IMR-90 (cell line): Measurements from ENCODE around the gene MYO7B.

Source experiments
- BHLHE40 ChIP-seq: fragments of 150-350 bp; IDR thresholded peaks from 2 replicates; pipeline ENCODE4 v1.6.1; 2016; ENCODE audit warnings: mild to moderate bottlenecking, low read depth, low read length
- MAFK ChIP-seq: IDR thresholded peaks from 2 replicates; pipeline ENCODE4 v1.6.1; 2012; ENCODE audit warnings: low read depth, low read length, improper control_type of control experiment
- POLR2A ChIP-seq: IDR thresholded peaks from 2 replicates; pipeline ENCODE4 v1.6.1; 2012; ENCODE audit warnings: mild to moderate bottlenecking, low read depth, low read length
- RAD21 ChIP-seq: IDR thresholded peaks from 2 replicates; pipeline ENCODE4 v1.6.1; 2012; ENCODE audit warnings: low read length, improper control_type of control experiment
- RCOR1 ChIP-seq: IDR thresholded peaks from 2 replicates; pipeline ENCODE4 v1.6.1; 2012; ENCODE audit warnings: mild to moderate bottlenecking, low read length, improper control_type of control experiment; ENCODE audit not compliant: insufficient replicate concordance
- RFX5 ChIP-seq: IDR thresholded peaks from 2 replicates; pipeline ENCODE4 v1.8.0; 2012; ENCODE audit warnings: low read depth, mild to moderate bottlenecking, low read length, moderate library complexity
- TF ChIP-seq, protein P1 (sequence below): conservative IDR thresholded peaks from 2 replicates; pipeline ENCODE4 v1.5.1; 2012; ENCODE audit warnings: mild to moderate bottlenecking, low read depth, low read length, improper control_type of control experiment

DNA sequence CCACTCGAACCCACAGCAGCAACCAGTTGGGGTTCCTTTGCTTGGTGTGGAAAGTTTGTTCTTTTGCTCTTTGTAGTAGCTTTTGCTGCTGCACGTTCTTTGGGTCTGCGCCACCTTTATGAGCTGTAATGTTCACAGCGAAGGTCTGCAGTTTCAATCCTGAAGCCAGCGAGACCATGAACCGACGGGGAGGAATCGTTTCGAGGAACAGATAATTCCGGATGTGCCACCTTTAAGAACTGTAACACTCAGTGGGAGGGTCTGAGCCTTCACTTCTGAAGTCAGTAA is 124.8 kb downstream of the MYO7B start:
- TF ChIP-seq, protein P1, sequence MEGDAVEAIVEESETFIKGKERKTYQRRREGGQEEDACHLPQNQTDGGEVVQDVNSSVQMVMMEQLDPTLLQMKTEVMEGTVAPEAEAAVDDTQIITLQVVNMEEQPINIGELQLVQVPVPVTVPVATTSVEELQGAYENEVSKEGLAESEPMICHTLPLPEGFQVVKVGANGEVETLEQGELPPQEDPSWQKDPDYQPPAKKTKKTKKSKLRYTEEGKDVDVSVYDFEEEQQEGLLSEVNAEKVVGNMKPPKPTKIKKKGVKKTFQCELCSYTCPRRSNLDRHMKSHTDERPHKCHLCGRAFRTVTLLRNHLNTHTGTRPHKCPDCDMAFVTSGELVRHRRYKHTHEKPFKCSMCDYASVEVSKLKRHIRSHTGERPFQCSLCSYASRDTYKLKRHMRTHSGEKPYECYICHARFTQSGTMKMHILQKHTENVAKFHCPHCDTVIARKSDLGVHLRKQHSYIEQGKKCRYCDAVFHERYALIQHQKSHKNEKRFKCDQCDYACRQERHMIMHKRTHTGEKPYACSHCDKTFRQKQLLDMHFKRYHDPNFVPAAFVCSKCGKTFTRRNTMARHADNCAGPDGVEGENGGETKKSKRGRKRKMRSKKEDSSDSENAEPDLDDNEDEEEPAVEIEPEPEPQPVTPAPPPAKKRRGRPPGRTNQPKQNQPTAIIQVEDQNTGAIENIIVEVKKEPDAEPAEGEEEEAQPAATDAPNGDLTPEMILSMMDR: no peak
- no peak for TF ChIP-seq POLR2A
- TF ChIP-seq RCOR1: no peak
- TF ChIP-seq BHLHE40: no peak
- TF ChIP-seq RAD21: no peak
- TF ChIP-seq MAFK: no peak
- no peak for TF ChIP-seq RFX5
